Endothelial cell of umbilical vein (primary cell): ENCODE measurements around the gene PFKL. TPM values are rescaled to one million over a fixed set of nuclear protein-coding genes. Genes with fewer than 3 reads are reported as not detected.

ENCODE experiments used
- BruUV-seq: library from RNA; stranded (reverse); fragments of 400-500 nt; replicated peaks from 2 replicates; lab custom pipeline; 2021; lab: Mats Ljungman, UMichigan
- CTCF ChIA-PET: fragments of 300-600, 350-600 bp; sonication (Branson Sonifier 250); formaldehyde crosslinking; loops from one replicate; lab custom pipeline; 2021; ENCODE audit warnings: antibody characterized with exemption, inconsistent platforms; lab: Charles Lee
- POLR2A ChIA-PET: fragments of 300-600, 350-600 bp; sonication (Branson Sonifier 250); formaldehyde crosslinking; loops from one replicate; lab custom pipeline; 2021; ENCODE audit warnings: antibody characterized with exemption, inconsistent platforms; lab: Charles Lee
- DNase-seq: peaks from one replicate; pipeline ENCODE4 v3.0.0-alpha.2; 2011; ENCODE audit warnings: low read depth, low spot score
- FAIRE-seq: peaks from 2 replicates; lab custom pipeline; 2011; peaks lifted over from hg19 to GRCh38; lab: Jason Lieb, UNC
- H2AFZ ChIP-seq: 2 replicates; pipeline ENCODE4 v1.6.0; 2012; ENCODE audit warnings: low read depth, low read length, control low read depth, inconsistent platforms
- H3K27ac ChIP-seq: 2 replicates; pipeline ENCODE4 v1.5.1; 2011; ENCODE audit warnings: low read depth, mild to moderate bottlenecking, control low read depth, low read length, moderate library complexity; ENCODE audit not compliant: insufficient read depth
- H3K27me3 ChIP-seq, 2 experiments: 2 replicates each; pipeline versions ENCODE4 v1.6.0 to v1.6.1; 2011; ENCODE audit warnings: low read length in 2 of 2, mixed read lengths in 1 of 2; ENCODE audit not compliant: control insufficient read depth in 2 of 2, insufficient read depth in 2 of 2
- H3K36me3 ChIP-seq, 2 experiments: 2 replicates in 1 of 2; 3 replicates in 1 of 2; pipeline ENCODE4 v1.5.1; 2011; ENCODE audit warnings: low read length in 2 of 2, mild to moderate bottlenecking in 1 of 2, moderate library complexity in 1 of 2; ENCODE audit not compliant: control insufficient read depth in 2 of 2, insufficient read depth in 2 of 2; ENCODE audit errors: extremely low read depth in 1 of 2
- H3K4me1 ChIP-seq: 3 replicates; pipeline ENCODE4 v1.5.1; 2011; ENCODE audit warnings: mild to moderate bottlenecking, low read length; ENCODE audit not compliant: control insufficient read depth, insufficient read depth; ENCODE audit errors: extremely low read depth
- H3K4me2 ChIP-seq: 2 replicates; pipeline ENCODE4 v1.6.1; 2011; ENCODE audit warnings: low read length, control low read depth, mixed read lengths; ENCODE audit not compliant: insufficient read depth
- H3K4me3 ChIP-seq, 3 experiments: fragments of 200-600 bp in 1 of 3; sonication (generic), shearing (Covaris generic) in 1 of 3; replicated peaks in 1 of 3; 2 replicates each; pipeline ENCODE4 v1.5.1; 2011 to 2016; ENCODE audit warnings: control low read depth in 3 of 3, low read length in 3 of 3, mild to moderate bottlenecking in 2 of 3, inconsistent platforms in 1 of 3, low read depth in 1 of 3, moderate library complexity in 1 of 3; ENCODE audit not compliant: insufficient read depth in 1 of 3
- H3K79me2 ChIP-seq: 2 replicates; pipeline ENCODE4 v1.6.0; 2012; ENCODE audit warnings: low read length, inconsistent platforms; ENCODE audit not compliant: control insufficient read depth, insufficient read depth
- H3K9ac ChIP-seq: replicated peaks from 2 replicates; pipeline ENCODE3; 2011; ENCODE audit warnings: low read length, control low read depth; ENCODE audit not compliant: insufficient read depth; ENCODE audit errors: extremely low read depth
- H3K9me1 ChIP-seq: replicated peaks from 3 replicates; pipeline ENCODE4 v1.6.0; 2011; ENCODE audit warnings: mild to moderate bottlenecking, low read length; ENCODE audit not compliant: control insufficient read depth, insufficient read depth; ENCODE audit errors: extremely low read depth
- H3K9me3 ChIP-seq: replicated peaks from 2 replicates; pipeline ENCODE4 v1.5.1; 2012; ENCODE audit warnings: low read length, inconsistent platforms; ENCODE audit not compliant: control insufficient read depth, insufficient read depth
- H4K20me1 ChIP-seq: replicated peaks from 2 replicates; pipeline ENCODE3; 2011; ENCODE audit warnings: mild to moderate bottlenecking, low read length; ENCODE audit not compliant: control insufficient read depth, insufficient read depth; ENCODE audit errors: extremely low read depth
- CTCF ChIP-seq, 2 donors: IDR thresholded peaks; 1 replicate in 1 of 2; 2 replicates in 1 of 2; pipeline ENCODE4 v1.5.1; 2011; ENCODE audit warnings: low read length in 2 of 2, mild to moderate bottlenecking in 2 of 2, moderate library complexity in 2 of 2, control low read depth in 1 of 2, inconsistent platforms in 1 of 2, low read depth in 1 of 2; ENCODE audit not compliant: insufficient read depth in 1 of 2; ENCODE audit errors: extremely low read depth in 1 of 2
- EZH2 ChIP-seq: IDR thresholded peaks from 2 replicates; pipeline ENCODE4 v1.6.1; 2012; ENCODE audit warnings: borderline replicate concordance, low read depth, mild to moderate bottlenecking, moderate library complexity, low read length, inconsistent platforms; ENCODE audit not compliant: severe bottlenecking
- GATA2 ChIP-seq: IDR thresholded peaks from 2 replicates; pipeline ENCODE4 v1.7.0; 2011; ENCODE audit warnings: low read depth, mild to moderate bottlenecking, moderate library complexity, mixed read lengths, low read length; ENCODE audit not compliant: insufficient read length, insufficient read depth
- MAX ChIP-seq: IDR thresholded peaks from 2 replicates; pipeline ENCODE4 v1.6.1; 2011; ENCODE audit not compliant: insufficient read depth, insufficient read length
- MYC ChIP-seq: IDR thresholded peaks from one replicate; pipeline ENCODE4 v1.6.1; 2011; ENCODE audit warnings: mild to moderate bottlenecking, low read depth, low read length
- POLR2A ChIP-seq: IDR thresholded peaks from 2 replicates; pipeline ENCODE4 v1.6.1; 2012; ENCODE audit warnings: low read depth, mild to moderate bottlenecking, control low read depth, low read length
- dilution Hi-C: fragments of 300-500 bp; cut with MboI; formaldehyde crosslinking; loops from one replicate; pipeline ENCODE4 v1.15.0; 2019; ENCODE audit warnings: low sequenced_read_pairs; ENCODE audit not compliant: extremely low pct_ligation_motif_present
- intact Hi-C: fragments of 100-400 bp; cut with micrococcal nuclease; formaldehyde crosslinking; loops from one replicate; pipeline ENCODE4 v1.10.0; 2022
- polyA plus RNA-seq, 4 experiments: library from polyadenylated mRNA; depleted of rRNA in 3 of 4; stranded (reverse) in 3 of 4; unstranded in 1 of 4; fragments of >200 nt; gene quantifications; 2 replicates each; pipeline versions ENCODE4 v1.2.1 to v1.2.3, GENCODE V29; 2011 to 2012; ENCODE audit warnings: missing spikeins in 1 of 4
- total RNA-seq: library from RNA; stranded (reverse); gene quantifications from 2 replicates; pipeline ENCODE4 v1.2.3, GENCODE V29; 2021

Gene PFKL
- total and polyA plus RNA-seq, 2 donors (not counting 3 experiments of a cell fraction or from before 2014, with no cell fraction given) = 137 to 154 TPM

- ChIA-PET POLR2A (no interaction called here), CTCF (interaction anchor here (1.2 to 2.4 kb wide), 4 partner anchors 10 to 488 kb away, joined by 3 to 7 read pairs (median 5); no protein-coding TSS in a partner anchor)
- Histone ChIP-seq H3K36me3 (peaks cover 0 to 11% of the 10 kb centered on the region in 2 experiments), H4K20me1 (no peaks in the 10 kb centered on the region), H3K79me2 (peaks cover 45% of the 10 kb centered on the region), H3K4me2 (no peak overlapping the region), H3K9me3 (no peaks in the 10 kb centered on the region), H2AFZ (no peak overlapping the region), H3K27ac (peak overlapping the region; percentile 35), H3K9me1 (no peaks in the 10 kb centered on the region), H3K27me3 (no peaks in the 10 kb centered on the region), H3K4me1 (peaks cover 20% of the 10 kb centered on the region), H3K9ac (no peak overlapping the region), H3K4me3 (no peak overlapping the region)
- TF ChIP-seq CTCF (IDR thresholded peaks at IDR 0.05; ENCODE audit: extremely low read depth in 1 of 2, insufficient read depth in 1 of 2, low read depth in 1 of 2, low read length in 2 of 2) (peak; percentile 74 to 88), POLR2A (no peak), EZH2 (no peak), MYC (no peak), MAX (no peak), GATA2 (no peak)
- BruUV-seq = no TSS peak
- DNase-seq (peak; percentile 53), FAIRE-seq (peak; percentile 79)
- dilution Hi-C loops (no loop called here), intact Hi-C loops (no loop called here)
Observed at GRCh38 chr21:44304877-44305293, 5.0 kb downstream of the PFKL start.
